Measurements from ENCODE around the gene PTPRG. TPM values are rescaled to one million over a fixed set of nuclear protein-coding genes. Genes with fewer than 3 reads are reported as not detected.

Gene PTPRG
- total and polyA plus RNA-seq, 2 experiments from 2014 or later = 8.5 to 34.9 TPM

GRCh38 chr3:62207197-62207596 is 645.8 kb downstream of the PTPRG start:
- Histone ChIP-seq H3K36me3 (replicated peaks; ENCODE audit: insufficient read depth, low read depth) (no peaks in the 10 kb centered on the region), H3K27ac (no peak overlapping the region), H3K9me3 (ENCODE audit: low read depth) (no peaks in the 10 kb centered on the region), H2AFZ (no peak overlapping the region), H3K27me3 (no peaks in the 10 kb centered on the region), H4K20me1 (ENCODE audit: insufficient read depth, poor library complexity, severe bottlenecking) (no peaks in the 10 kb centered on the region), H3K9me2 (replicated peaks; ENCODE audit: insufficient read depth) (no peaks in the 10 kb centered on the region), H3K79me2 (no peaks in the 10 kb centered on the region), H3K4me3 (no peak overlapping the region), H3K4me2 (no peak overlapping the region), H3K4me1 (ENCODE audit: insufficient read depth) (no peaks in the 10 kb centered on the region)
- TF ChIP-seq CTCF (IDR thresholded peaks at IDR 0.05; ENCODE audit: poor library complexity) (no peak), EZH2 (IDR thresholded peaks at IDR 0.05; ENCODE audit: borderline replicate concordance) (no peak), EZH2phosphoT487 (IDR thresholded peaks at IDR 0.05; ENCODE audit: low read depth, severe bottlenecking, unreplicated experiment) (no peak)
- no peak for DNase-seq (ENCODE audit: low spot score)
- WGBS (ENCODE audit: low lambda C conversion rate, missing lambda C conversion rate) = 89% methylated on average over 3 of the region's 3 CpGs

GRCh38 chr3:62208385-62208784 is 647.0 kb downstream of the PTPRG start:
- Histone ChIP-seq H3K9me3 (ENCODE audit: low read depth) (no peaks in the 10 kb centered on the region), H3K9me2 (replicated peaks; ENCODE audit: insufficient read depth) (no peaks in the 10 kb centered on the region), H3K4me2 (no peak overlapping the region), H3K27ac (no peak overlapping the region), H3K36me3 (replicated peaks; ENCODE audit: insufficient read depth, low read depth) (no peaks in the 10 kb centered on the region), H3K79me2 (no peaks in the 10 kb centered on the region), H3K4me3 (no peak overlapping the region), H3K27me3 (no peaks in the 10 kb centered on the region), H3K4me1 (ENCODE audit: insufficient read depth) (no peaks in the 10 kb centered on the region), H4K20me1 (ENCODE audit: insufficient read depth, poor library complexity, severe bottlenecking) (no peaks in the 10 kb centered on the region), H2AFZ (no peak overlapping the region)
- 91% methylated on average over 4 of the region's 4 CpGs for WGBS (ENCODE audit: low lambda C conversion rate, missing lambda C conversion rate)
- no peak for DNase-seq (ENCODE audit: low spot score)
- no peak for TF ChIP-seq CTCF (IDR thresholded peaks at IDR 0.05; ENCODE audit: poor library complexity)
- TF ChIP-seq EZH2 (IDR thresholded peaks at IDR 0.05; ENCODE audit: borderline replicate concordance) = no peak
- TF ChIP-seq EZH2phosphoT487 (IDR thresholded peaks at IDR 0.05; ENCODE audit: low read depth, severe bottlenecking, unreplicated experiment) = no peak

GRCh38 chr3:62209101-62209500 is 647.7 kb downstream of the PTPRG start:
- no peak overlapping the region for H3K4me3 ChIP-seq
- no peak overlapping the region for H3K27ac ChIP-seq
- 85% methylated on average over 5 of the region's 5 CpGs for WGBS (ENCODE audit: low lambda C conversion rate, missing lambda C conversion rate)
- no peaks in the 10 kb centered on the region for H4K20me1 ChIP-seq (ENCODE audit: insufficient read depth, poor library complexity, severe bottlenecking)
- no peaks in the 10 kb centered on the region for H3K36me3 ChIP-seq (replicated peaks; ENCODE audit: insufficient read depth, low read depth)
- TF ChIP-seq EZH2phosphoT487 (IDR thresholded peaks at IDR 0.05; ENCODE audit: low read depth, severe bottlenecking, unreplicated experiment) = no peak
- TF ChIP-seq CTCF (IDR thresholded peaks at IDR 0.05; ENCODE audit: poor library complexity) = no peak
- TF ChIP-seq EZH2 (IDR thresholded peaks at IDR 0.05; ENCODE audit: borderline replicate concordance) = no peak
- no peak overlapping the region for H2AFZ ChIP-seq
- DNase-seq (ENCODE audit: low spot score) = no peak
- no peaks in the 10 kb centered on the region for H3K9me2 ChIP-seq (replicated peaks; ENCODE audit: insufficient read depth)
- H3K4me1 ChIP-seq (ENCODE audit: insufficient read depth) = no peaks in the 10 kb centered on the region
- no peak overlapping the region for H3K4me2 ChIP-seq
- H3K27me3 ChIP-seq = no peaks in the 10 kb centered on the region
- no peaks in the 10 kb centered on the region for H3K9me3 ChIP-seq (ENCODE audit: low read depth)
- H3K79me2 ChIP-seq = no peaks in the 10 kb centered on the region

- Histone ChIP-seq H2AFZ (no peak overlapping the region), H3K9me3 (ENCODE audit: low read depth) (no peaks in the 10 kb centered on the region), H3K4me2 (no peak overlapping the region), H4K20me1 (ENCODE audit: insufficient read depth, poor library complexity, severe bottlenecking) (no peaks in the 10 kb centered on the region), H3K79me2 (no peaks in the 10 kb centered on the region), H3K36me3 (replicated peaks; ENCODE audit: insufficient read depth, low read depth) (no peaks in the 10 kb centered on the region), H3K27ac (no peak overlapping the region), H3K9me2 (replicated peaks; ENCODE audit: insufficient read depth) (no peaks in the 10 kb centered on the region), H3K4me3 (no peak overlapping the region), H3K4me1 (ENCODE audit: insufficient read depth) (no peaks in the 10 kb centered on the region), H3K27me3 (no peaks in the 10 kb centered on the region)
- TF ChIP-seq CTCF (IDR thresholded peaks at IDR 0.05; ENCODE audit: poor library complexity) (no peak), EZH2 (IDR thresholded peaks at IDR 0.05; ENCODE audit: borderline replicate concordance) (no peak), EZH2phosphoT487 (IDR thresholded peaks at IDR 0.05; ENCODE audit: low read depth, severe bottlenecking, unreplicated experiment) (no peak)
- no peak for DNase-seq (ENCODE audit: low spot score)
- WGBS (ENCODE audit: low lambda C conversion rate, missing lambda C conversion rate) = 83% methylated on average over 5 of the region's 5 CpGs
These were observed 648.6 kb downstream of the PTPRG start for GRCh38 chr3:62210011-62210410.
